ENCODE measurements around the gene HLA-DQA2.
A peak's percentile ranks its signal among the peaks of the same experiment; 100 is the strongest.
"Not testable (repeated sequence)": the region's sequence is repeated elsewhere in the genome, so short reads cannot be mapped to it uniquely, and the experiment has no call there.

The HLA-DQA2 gene

GRCh38 chr6:32741031-32741960 lies at the start of gene HLA-DQA2:
HLA-DQA2 (plus strand) TSS chr6:32741391; CDS start chr6:32741444, 53 bp downstream.
- no peak for DNase-seq (ENCODE audit: low spot score)

- no peak for DNase-seq (ENCODE audit: low spot score)
Observed at GRCh38 chr6:32692019-32692418, 49.2 kb upstream of the HLA-DQA2 start.

GRCh38 chr6:32697031-32697430 lies 44.2 kb upstream of the HLA-DQA2 start:
- no peak for DNase-seq (ENCODE audit: low spot score)

- peak; percentile 11 for DNase-seq (ENCODE audit: low spot score)
Observed at GRCh38 chr6:32700391-32701040, 40.7 kb upstream of the HLA-DQA2 start.

- DNase-seq (ENCODE audit: low spot score): no peak
Observed at GRCh38 chr6:32703347-32703746, 37.8 kb upstream of the HLA-DQA2 start.

GRCh38 chr6:32705164-32705563 lies 36.0 kb upstream of the HLA-DQA2 start:
- not testable (repeated sequence) for DNase-seq (ENCODE audit: low spot score)

GRCh38 chr6:32709625-32710024 lies 31.6 kb upstream of the HLA-DQA2 start:
- no peak for DNase-seq (ENCODE audit: low spot score)

- no peak for DNase-seq (ENCODE audit: low spot score)
Observed at GRCh38 chr6:32713241-32713640, 27.9 kb upstream of the HLA-DQA2 start.

- no peak for DNase-seq (ENCODE audit: low spot score)
Observed at GRCh38 chr6:32716396-32716795, 24.8 kb upstream of the HLA-DQA2 start.

GRCh38 chr6:32718879-32719278 lies 22.3 kb upstream of the HLA-DQA2 start:
- DNase-seq (ENCODE audit: low spot score): no peak

GRCh38 chr6:32738126-32738525 lies 3.1 kb upstream of the HLA-DQA2 start:
- no peak for DNase-seq (ENCODE audit: low spot score)

- no peak for DNase-seq (ENCODE audit: low spot score)
Observed at GRCh38 chr6:32742374-32742773, 1.2 kb downstream of the HLA-DQA2 start.

GRCh38 chr6:32744776-32745175 lies 3.6 kb downstream of the HLA-DQA2 start:
- no peak for DNase-seq (ENCODE audit: low spot score)

GRCh38 chr6:32745649-32746048 lies 4.5 kb downstream of the HLA-DQA2 start:
- DNase-seq (ENCODE audit: low spot score): not testable (repeated sequence)

- no peak for DNase-seq (ENCODE audit: low spot score)
Observed at GRCh38 chr6:32752580-32752979, 11.4 kb downstream of the HLA-DQA2 start.

GRCh38 chr6:32759669-32760068 lies 18.5 kb downstream of the HLA-DQA2 start:
- no peak for DNase-seq (ENCODE audit: low spot score)

- DNase-seq (ENCODE audit: low spot score): no peak
Observed at GRCh38 chr6:32761072-32761471, 19.9 kb downstream of the HLA-DQA2 start.

- no peak for DNase-seq (ENCODE audit: low spot score)
Observed at GRCh38 chr6:32761548-32761947, 20.4 kb downstream of the HLA-DQA2 start.

- DNase-seq (ENCODE audit: low spot score): no peak
Observed at GRCh38 chr6:32763421-32763820, 22.2 kb downstream of the HLA-DQA2 start, which contains the start of gene HLA-DQB2. HLA-DQB2 (minus strand) TSS chr6:32763532; CDS start chr6:32763470, 62 bp downstream.

- DNase-seq (ENCODE audit: low spot score): no peak
Observed at GRCh38 chr6:32764048-32764447, 22.9 kb downstream of the HLA-DQA2 start.

- DNase-seq (ENCODE audit: low spot score): no peak
Observed at GRCh38 chr6:32772656-32773055, 31.5 kb downstream of the HLA-DQA2 start.

- DNase-seq (ENCODE audit: low spot score): no peak
Observed at GRCh38 chr6:32774426-32774825, 33.2 kb downstream of the HLA-DQA2 start.

GRCh38 chr6:32775071-32775470 lies 33.9 kb downstream of the HLA-DQA2 start:
- no peak for DNase-seq (ENCODE audit: low spot score)

Measured in hematopoietic multipotent progenitor cell treated with erythropoietin and hydrocortisone succinate and interleukin-3 and kit ligand, for 15 days (in vitro differentiated cells).